Esophagus muscularis mucosa (tissue), 4 donors: ENCODE measurements around the gene CSPG5. TPM values are rescaled to one million over a fixed set of nuclear protein-coding genes. Genes with fewer than 3 reads are reported as not detected.

ENCODE experiments used
- DNase-seq: peaks from one replicate; pipeline ENCODE4 v3.0.0-alpha.2; 2017; ENCODE audit errors: extremely low spot score
- H3K27ac ChIP-seq, 4 donors: fragments of 200-600 bp; sonication (generic); replicated peaks in 1 of 4; 1 replicate in 3 of 4; 2 replicates in 1 of 4; pipeline ENCODE4 v1.5.1; 2016 to 2019; ENCODE audit warnings: mild to moderate bottlenecking in 1 of 4
- H3K27me3 ChIP-seq, 4 donors: fragments of 200-600 bp; sonication (generic); one replicate each; pipeline versions ENCODE4 v1.5.1 to v1.6.0; 2016 to 2019
- H3K36me3 ChIP-seq, 4 donors: fragments of 200-600 bp; sonication (generic); one replicate each; pipeline ENCODE4 v1.5.1; 2016 to 2019
- H3K4me1 ChIP-seq, 4 donors: fragments of 200-600 bp; sonication (generic); one replicate each; pipeline ENCODE4 v1.5.1; 2016 to 2019
- H3K4me3 ChIP-seq, 4 donors: fragments of 200-600 bp; sonication (generic); 1 replicate in 2 of 4; 2 replicates in 2 of 4; pipeline ENCODE4 v1.5.1; 2016 to 2019; ENCODE audit warnings: mild to moderate bottlenecking in 4 of 4, moderate library complexity in 1 of 4
- H3K9me3 ChIP-seq, 4 donors: fragments of 200-600 bp; sonication (generic); 1 replicate in 3 of 4; 2 replicates in 1 of 4; pipeline ENCODE4 v1.5.1; 2016 to 2019
- CTCF ChIP-seq, 3 experiments: fragments of 200-600 bp in 2 of 3; fragments of 450-650 bp in 1 of 3; sonication (generic) in 2 of 3; IDR thresholded peaks; one replicate each; pipeline ENCODE4 v1.5.1; 2017 to 2019; ENCODE audit warnings: antibody characterized with exemption in 3 of 3, mild to moderate bottlenecking in 2 of 3, moderate library complexity in 1 of 3
- EP300 ChIP-seq: sonication (generic); formaldehyde crosslinking; IDR thresholded peaks from one replicate; pipeline ENCODE4 v1.6.1; 2017; ENCODE audit warnings: antibody characterized with exemption
- POLR2A ChIP-seq: fragments of 450-650 bp; IDR thresholded peaks from one replicate; pipeline ENCODE4 v1.6.1; 2017; ENCODE audit warnings: antibody characterized with exemption, moderate library complexity, mild to moderate bottlenecking, low read depth
- POLR2AphosphoS5 ChIP-seq, 2 donors: sonication (generic); formaldehyde crosslinking; IDR thresholded peaks; one replicate each; pipeline ENCODE4 v1.6.1; 2017; ENCODE audit warnings: antibody characterized with exemption in 2 of 2
- WGBS: methylation state at CpG from one replicate; pipeline ENCODE4 v1.1.5; 2018; 5-methylcytosine and 5-hydroxymethylcytosine counted together
- intact Hi-C: fragments of 100-400 bp; cut with DNase I; formaldehyde crosslinking; loops from one replicate; pipeline ENCODE4 v1.15.1; 2023
- total RNA-seq, 4 donors: library from RNA; depleted of rRNA; stranded (reverse); fragments of >200 nt; gene quantifications; one replicate each; pipeline versions ENCODE4 v1.1.0 to v1.2.1, GENCODE V29; 2016

CSPG5 gene
- total RNA-seq, 4 donors from 2014 or later: 0.66 to 1.2 (median 0.75) TPM; not detected in 1

GRCh38 chr3:47577583-47578118, 1.0 kb downstream of the CSPG5 start:
- H3K4me1 ChIP-seq: peaks cover 11 to 23% (median 18%) of the 10 kb centered on the region in 4 donors
- H3K4me3 ChIP-seq: peak overlapping the region; percentile 71 to 83 (median 72)
- TF ChIP-seq POLR2AphosphoS5 (IDR thresholded peaks at IDR 0.05): no peak
- TF ChIP-seq EP300: no peak
- no peak for TF ChIP-seq POLR2A
- no peak for TF ChIP-seq CTCF (IDR thresholded peaks at IDR 0.05)
- intact Hi-C loops: no loop called here
- peak overlapping the region in 1 of 4 donors; percentile 58 for H3K27ac ChIP-seq
- WGBS: 0% methylated on average over 21 of the region's 49 CpGs
- H3K27me3 ChIP-seq: peaks cover 0 to 20% (median 2%) of the 10 kb centered on the region in 4 donors
- no peak for DNase-seq
- no peaks in the 10 kb centered on the region for H3K9me3 ChIP-seq
- H3K36me3 ChIP-seq: no peaks in the 10 kb centered on the region

GRCh38 chr3:47573190-47574172, 5.2 kb downstream of the CSPG5 start:
- Histone ChIP-seq H3K4me1 (peaks cover 6 to 14% (median 11%) of the 10 kb centered on the region in 4 donors), H3K9me3 (no peaks in the 10 kb centered on the region), H3K4me3 (no peak overlapping the region), H3K27ac (no peak overlapping the region), H3K36me3 (no peaks in the 10 kb centered on the region), H3K27me3 (peaks cover 0 to 13% (median 0%) of the 10 kb centered on the region in 4 donors)
- WGBS: 77% methylated on average over 9 of the region's 9 CpGs
- intact Hi-C loops: no loop called here
- TF ChIP-seq EP300: no peak
- TF ChIP-seq CTCF (IDR thresholded peaks at IDR 0.05): no peak
- no peak for TF ChIP-seq POLR2A
- no peak for TF ChIP-seq POLR2AphosphoS5 (IDR thresholded peaks at IDR 0.05)
- no peak for DNase-seq

GRCh38 chr3:47571391-47572175, 7.1 kb downstream of the CSPG5 start:
- no peak overlapping the region for H3K27ac ChIP-seq
- no peaks in the 10 kb centered on the region for H3K4me1 ChIP-seq
- intact Hi-C loops: no loop called here
- TF ChIP-seq POLR2A (no peak), POLR2AphosphoS5 (IDR thresholded peaks at IDR 0.05) (no peak), EP300 (no peak), CTCF (IDR thresholded peaks at IDR 0.05) (no peak)
- no peak for DNase-seq
- H3K4me3 ChIP-seq: no peak overlapping the region
- H3K36me3 ChIP-seq: no peaks in the 10 kb centered on the region
- H3K27me3 ChIP-seq: peaks cover 0 to under 1% (median 0%) of the 10 kb centered on the region in 4 donors
- H3K9me3 ChIP-seq: no peaks in the 10 kb centered on the region
- 82% methylated on average over 10 of the region's 10 CpGs for WGBS

- no peak for DNase-seq
- no peak overlapping the region for H3K27ac ChIP-seq
- no peaks in the 10 kb centered on the region for H3K9me3 ChIP-seq
- WGBS: 91% methylated on average over 6 of the region's 6 CpGs
- H3K4me3 ChIP-seq: no peak overlapping the region
- no peaks in the 10 kb centered on the region for H3K4me1 ChIP-seq
- TF ChIP-seq POLR2A: no peak
- TF ChIP-seq POLR2AphosphoS5 (IDR thresholded peaks at IDR 0.05): no peak
- no peak for TF ChIP-seq CTCF (IDR thresholded peaks at IDR 0.05)
- no peak for TF ChIP-seq EP300
- H3K27me3 ChIP-seq: no peaks in the 10 kb centered on the region
- intact Hi-C loops: no loop called here
- H3K36me3 ChIP-seq: no peaks in the 10 kb centered on the region
Measured at GRCh38 chr3:47568901-47569300, 9.8 kb downstream of the CSPG5 start.
